Nephron progenitor cell (in vitro differentiated cells): ENCODE data around the gene KCNMB1.

Experiments
- DNase-seq: peaks from one replicate; pipeline ENCODE4 v3.0.0; 2021
- H3K27ac Mint-ChIP-seq: 2 replicates; pipeline ENCODE4 v1.8.0; 2021; ENCODE audit warnings: mild to moderate bottlenecking, moderate library complexity, mixed read lengths
- H3K27me3 Mint-ChIP-seq: 2 replicates; pipeline ENCODE4 v1.8.0; 2021; ENCODE audit warnings: mild to moderate bottlenecking, low read depth, mixed read lengths; ENCODE audit not compliant: poor library complexity
- H3K36me3 Mint-ChIP-seq: 2 replicates; pipeline ENCODE4 v1.8.0; 2021; ENCODE audit warnings: low read depth, mixed read lengths
- H3K4me1 Mint-ChIP-seq: 2 replicates; pipeline ENCODE4 v1.8.0; 2021; ENCODE audit warnings: mixed read lengths
- H3K4me3 Mint-ChIP-seq: 2 replicates; pipeline ENCODE4 v1.8.0; 2021; ENCODE audit warnings: mild to moderate bottlenecking, moderate library complexity, mixed read lengths
- H3K9me3 Mint-ChIP-seq: 2 replicates; pipeline ENCODE4 v1.8.0; 2021; ENCODE audit warnings: mild to moderate bottlenecking, moderate library complexity, mixed read lengths
- TF ChIP-seq, protein P1 (sequence below): fragments of 200-600 bp; sonication (generic); IDR thresholded peaks from 2 replicates; pipeline ENCODE4 v1.5.0; 2021; ENCODE audit warnings: antibody characterized with exemption

KCNMB1 gene

DNA sequence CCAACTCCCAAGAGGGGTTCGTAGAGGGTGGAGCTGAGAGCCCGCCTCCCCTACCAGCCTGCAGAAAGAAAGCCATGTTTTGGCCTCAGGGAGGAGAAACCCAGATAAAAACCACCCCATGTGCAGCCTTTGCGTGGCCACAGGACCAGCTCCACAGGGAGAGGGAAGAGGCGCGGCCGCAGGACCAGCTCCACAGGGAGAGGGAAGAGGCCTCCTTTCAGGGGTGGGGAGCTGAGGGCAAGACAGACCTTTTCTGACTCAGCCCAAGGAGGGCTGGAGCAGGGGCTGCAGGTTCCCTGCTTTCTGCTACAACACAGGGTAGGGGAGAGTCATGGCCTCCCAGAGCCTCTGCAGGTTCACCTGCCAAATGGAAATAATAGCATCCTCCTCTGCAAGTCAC is 37.6 kb upstream of the KCNMB1 start:
- Mint-ChIP-seq H3K36me3 (no peaks in the 10 kb centered on the region), H3K9me3 (no peaks in the 10 kb centered on the region), H3K4me3 (no peak overlapping the region), H3K27ac (no peak overlapping the region), H3K4me1 (peaks cover 29% of the 10 kb centered on the region), H3K27me3 (peaks cover 32% of the 10 kb centered on the region)
- DNase-seq, result no peak
- TF ChIP-seq, protein P1, sequence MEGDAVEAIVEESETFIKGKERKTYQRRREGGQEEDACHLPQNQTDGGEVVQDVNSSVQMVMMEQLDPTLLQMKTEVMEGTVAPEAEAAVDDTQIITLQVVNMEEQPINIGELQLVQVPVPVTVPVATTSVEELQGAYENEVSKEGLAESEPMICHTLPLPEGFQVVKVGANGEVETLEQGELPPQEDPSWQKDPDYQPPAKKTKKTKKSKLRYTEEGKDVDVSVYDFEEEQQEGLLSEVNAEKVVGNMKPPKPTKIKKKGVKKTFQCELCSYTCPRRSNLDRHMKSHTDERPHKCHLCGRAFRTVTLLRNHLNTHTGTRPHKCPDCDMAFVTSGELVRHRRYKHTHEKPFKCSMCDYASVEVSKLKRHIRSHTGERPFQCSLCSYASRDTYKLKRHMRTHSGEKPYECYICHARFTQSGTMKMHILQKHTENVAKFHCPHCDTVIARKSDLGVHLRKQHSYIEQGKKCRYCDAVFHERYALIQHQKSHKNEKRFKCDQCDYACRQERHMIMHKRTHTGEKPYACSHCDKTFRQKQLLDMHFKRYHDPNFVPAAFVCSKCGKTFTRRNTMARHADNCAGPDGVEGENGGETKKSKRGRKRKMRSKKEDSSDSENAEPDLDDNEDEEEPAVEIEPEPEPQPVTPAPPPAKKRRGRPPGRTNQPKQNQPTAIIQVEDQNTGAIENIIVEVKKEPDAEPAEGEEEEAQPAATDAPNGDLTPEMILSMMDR, result no peak

DNA sequence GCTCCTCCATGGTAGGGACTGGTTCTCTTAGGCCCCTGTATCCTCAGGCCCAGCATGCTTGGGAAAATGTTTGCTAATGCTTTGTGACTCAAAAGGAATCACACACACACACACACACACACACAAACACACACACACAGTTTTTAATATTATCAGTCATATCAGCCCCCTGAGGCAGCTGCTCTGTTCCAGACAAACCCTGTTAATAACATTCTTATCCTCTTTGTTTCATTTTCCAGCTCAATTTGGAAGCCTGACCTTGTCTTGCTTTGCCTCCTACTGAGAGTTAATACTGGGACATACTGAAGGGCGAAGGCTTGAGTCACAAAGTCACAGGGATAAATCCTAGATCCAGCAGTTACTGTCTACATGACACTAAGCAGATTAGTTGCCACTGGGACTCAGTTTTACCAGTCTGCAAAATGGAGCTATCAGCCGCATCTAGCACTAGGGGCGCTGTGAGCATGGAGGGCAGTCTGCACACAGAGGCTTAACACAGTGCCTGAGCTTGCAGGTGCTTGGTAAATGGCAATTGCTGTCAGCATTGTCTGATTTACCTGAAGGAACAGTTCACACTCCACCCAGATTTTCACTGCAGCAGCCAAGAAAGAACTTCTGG is 37.1 kb upstream of the KCNMB1 start:
- no peaks in the 10 kb centered on the region for H3K9me3 Mint-ChIP-seq
- H3K27ac Mint-ChIP-seq, result no peak overlapping the region
- no peaks in the 10 kb centered on the region for H3K36me3 Mint-ChIP-seq
- H3K4me1 Mint-ChIP-seq, result peaks cover 26% of the 10 kb centered on the region
- H3K4me3 Mint-ChIP-seq, result no peak overlapping the region
- peaks cover 30% of the 10 kb centered on the region for H3K27me3 Mint-ChIP-seq
- no peak for DNase-seq
- TF ChIP-seq, protein P1, result no peak

DNA sequence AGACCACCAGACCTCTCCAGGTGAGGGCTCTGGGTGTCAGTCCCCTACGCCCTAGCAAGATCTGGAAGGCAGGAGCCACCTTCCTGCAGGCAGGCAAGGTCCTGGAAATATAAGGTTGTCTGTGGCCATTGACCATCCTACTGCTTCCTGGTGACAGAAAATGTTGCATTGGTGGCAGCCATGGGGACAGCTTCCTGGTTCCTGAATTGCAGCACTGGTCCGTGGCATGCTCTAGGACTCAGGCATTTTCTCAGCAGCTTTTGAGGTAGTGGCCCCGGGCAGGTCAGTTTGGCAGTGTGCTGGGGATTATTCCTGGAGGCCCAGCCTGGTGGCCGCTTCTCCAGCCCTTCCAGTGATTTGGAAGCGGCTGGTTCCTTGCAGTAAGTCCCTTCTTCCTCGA is 36.6 kb upstream of the KCNMB1 start:
- no peaks in the 10 kb centered on the region for H3K36me3 Mint-ChIP-seq
- peaks cover 30% of the 10 kb centered on the region for H3K27me3 Mint-ChIP-seq
- H3K4me3 Mint-ChIP-seq, result no peak overlapping the region
- H3K4me1 Mint-ChIP-seq, result peaks cover 23% of the 10 kb centered on the region
- TF ChIP-seq, protein P1, result no peak
- H3K9me3 Mint-ChIP-seq, result no peaks in the 10 kb centered on the region
- DNase-seq, result no peak
- H3K27ac Mint-ChIP-seq, result no peak overlapping the region

DNA sequence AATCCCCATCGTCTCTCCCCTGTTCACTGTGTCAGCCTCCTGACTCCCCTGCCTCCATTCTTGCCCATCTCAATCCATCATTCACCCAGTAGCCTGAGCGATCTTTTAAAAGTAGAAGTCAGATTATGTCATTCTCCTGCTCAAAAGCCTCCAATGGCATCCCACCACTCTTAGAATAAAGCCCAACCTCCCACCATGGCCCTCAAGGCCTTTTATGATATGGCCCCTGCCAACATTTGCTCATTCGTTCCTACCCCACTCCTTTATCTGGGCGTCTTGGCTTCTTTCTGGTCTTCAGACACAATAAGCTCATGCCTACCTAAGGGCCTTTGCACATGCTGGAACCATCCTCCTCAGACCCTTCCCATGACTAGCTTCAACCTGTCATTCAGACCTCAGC is 35.5 kb upstream of the KCNMB1 start:
- Mint-ChIP-seq H3K4me1 (peaks cover 29% of the 10 kb centered on the region), H3K4me3 (no peak overlapping the region), H3K27ac (no peak overlapping the region), H3K36me3 (no peaks in the 10 kb centered on the region), H3K9me3 (no peaks in the 10 kb centered on the region), H3K27me3 (peaks cover 26% of the 10 kb centered on the region)
- no peak for DNase-seq
- TF ChIP-seq, protein P1, result no peak

DNA sequence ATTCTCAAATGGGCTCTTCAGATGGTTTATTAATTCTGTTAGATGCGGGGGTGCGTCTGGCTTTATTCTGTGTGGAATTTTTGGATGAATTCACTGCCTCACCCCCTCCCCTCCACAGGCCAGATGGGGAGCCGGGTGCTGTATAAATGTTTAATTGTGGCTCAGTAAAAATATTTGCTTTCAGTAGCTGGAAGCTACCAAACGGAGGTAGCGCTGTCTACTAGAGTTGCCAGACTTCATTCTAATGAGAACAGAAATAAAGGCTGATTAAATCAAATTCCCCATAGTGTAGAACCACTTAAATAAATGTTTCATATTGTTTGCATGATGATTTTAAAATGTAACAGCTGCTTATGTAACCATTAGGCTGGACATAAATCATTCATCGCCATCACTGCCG is 34.5 kb upstream of the KCNMB1 start:
- Mint-ChIP-seq H3K9me3 (no peaks in the 10 kb centered on the region), H3K27me3 (peaks cover 16% of the 10 kb centered on the region), H3K4me3 (no peak overlapping the region), H3K4me1 (peaks cover 30% of the 10 kb centered on the region), H3K27ac (no peak overlapping the region), H3K36me3 (no peaks in the 10 kb centered on the region)
- TF ChIP-seq, protein P1, result no peak
- DNase-seq, result no peak

DNA sequence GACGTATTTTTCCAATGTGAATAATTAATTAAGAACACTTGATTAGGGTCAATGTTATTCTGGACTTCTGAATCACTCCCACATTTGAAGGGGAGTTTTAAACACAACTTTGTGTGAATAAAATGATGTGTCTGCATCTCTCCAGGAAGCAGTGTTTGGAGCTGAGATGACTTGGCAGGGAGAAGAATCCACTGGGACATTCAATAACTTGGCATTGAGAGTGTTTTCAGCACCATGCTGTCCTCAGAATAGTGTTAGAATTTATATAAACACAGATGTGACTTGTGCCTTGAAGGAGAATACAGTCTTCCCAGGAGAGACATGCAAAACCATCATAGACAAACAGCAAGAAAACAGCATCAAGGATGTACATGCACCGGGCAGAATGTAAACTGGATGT is 32.7 kb upstream of the KCNMB1 start:
- no peaks in the 10 kb centered on the region for H3K9me3 Mint-ChIP-seq
- H3K27me3 Mint-ChIP-seq, result peaks cover 9% of the 10 kb centered on the region
- DNase-seq, result no peak
- H3K27ac Mint-ChIP-seq, result no peak overlapping the region
- no peaks in the 10 kb centered on the region for H3K36me3 Mint-ChIP-seq
- H3K4me3 Mint-ChIP-seq, result no peak overlapping the region
- H3K4me1 Mint-ChIP-seq, result peaks cover 34% of the 10 kb centered on the region
- TF ChIP-seq, protein P1, result no peak
